Ovary (tissue), 3 donors: ENCODE results near the gene LAPTM5.

Source experiments
- EP300 ChIP-seq: sonication (generic); formaldehyde crosslinking; IDR thresholded peaks from one replicate; pipeline ENCODE4 v1.6.1; 2017; ENCODE audit warnings: antibody characterized with exemption
- TF ChIP-seq, protein P1 (sequence below), 3 donors: fragments of 450-650 bp in 2 of 3; fragments of 200-600 bp in 1 of 3; IDR thresholded peaks; one replicate each; pipeline versions ENCODE4 v1.5.1 to v1.8.0; 2016 to 2022; ENCODE audit warnings: antibody characterized with exemption in 3 of 3, mild to moderate bottlenecking in 1 of 3
- donor health status: DM: no; HTN: no; CAD: no.

DNA sequence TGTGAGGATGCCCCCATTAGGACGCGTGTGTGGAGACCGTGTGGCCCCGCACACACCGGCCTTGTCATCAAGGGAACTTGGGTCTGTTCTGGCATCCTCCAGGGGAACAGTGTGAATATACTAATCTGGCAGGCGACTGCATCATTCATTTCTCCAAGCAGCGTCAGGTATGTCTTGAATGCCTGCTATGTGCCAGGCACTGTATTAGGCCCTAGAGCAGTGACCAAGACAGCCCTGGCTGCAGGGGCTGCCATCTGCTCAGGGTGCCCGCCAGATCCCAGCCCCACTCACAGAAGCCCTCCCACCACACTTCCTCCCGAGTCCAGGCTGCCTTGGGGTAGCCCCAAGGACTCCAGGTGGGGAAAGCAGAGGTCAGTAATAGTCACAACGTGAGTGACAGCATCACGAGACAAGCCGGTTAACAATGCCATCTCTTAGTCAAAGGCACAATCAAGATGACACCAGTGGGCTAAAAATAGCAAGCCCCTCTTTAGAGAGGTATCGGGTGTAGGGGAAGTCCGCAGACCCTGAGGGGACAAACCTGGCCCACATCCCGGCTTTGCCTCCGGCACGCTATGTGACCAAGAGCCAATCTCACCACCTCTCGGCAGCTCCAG, 7.5 kb upstream of the LAPTM5 start:
- TF ChIP-seq, protein P1, sequence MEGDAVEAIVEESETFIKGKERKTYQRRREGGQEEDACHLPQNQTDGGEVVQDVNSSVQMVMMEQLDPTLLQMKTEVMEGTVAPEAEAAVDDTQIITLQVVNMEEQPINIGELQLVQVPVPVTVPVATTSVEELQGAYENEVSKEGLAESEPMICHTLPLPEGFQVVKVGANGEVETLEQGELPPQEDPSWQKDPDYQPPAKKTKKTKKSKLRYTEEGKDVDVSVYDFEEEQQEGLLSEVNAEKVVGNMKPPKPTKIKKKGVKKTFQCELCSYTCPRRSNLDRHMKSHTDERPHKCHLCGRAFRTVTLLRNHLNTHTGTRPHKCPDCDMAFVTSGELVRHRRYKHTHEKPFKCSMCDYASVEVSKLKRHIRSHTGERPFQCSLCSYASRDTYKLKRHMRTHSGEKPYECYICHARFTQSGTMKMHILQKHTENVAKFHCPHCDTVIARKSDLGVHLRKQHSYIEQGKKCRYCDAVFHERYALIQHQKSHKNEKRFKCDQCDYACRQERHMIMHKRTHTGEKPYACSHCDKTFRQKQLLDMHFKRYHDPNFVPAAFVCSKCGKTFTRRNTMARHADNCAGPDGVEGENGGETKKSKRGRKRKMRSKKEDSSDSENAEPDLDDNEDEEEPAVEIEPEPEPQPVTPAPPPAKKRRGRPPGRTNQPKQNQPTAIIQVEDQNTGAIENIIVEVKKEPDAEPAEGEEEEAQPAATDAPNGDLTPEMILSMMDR (IDR thresholded peaks at IDR 0.05): no peak
- TF ChIP-seq EP300: no peak
